HFFc6 (cell line): ENCODE measurements around the gene ZNF736. TPM values are rescaled to one million over a fixed set of nuclear protein-coding genes. Genes with fewer than 3 reads are reported as not detected.
"Not testable (repeated sequence)": the region's sequence is repeated elsewhere in the genome, so short reads cannot be mapped to it uniquely, and the experiment has no call there.

Experiments used
- DNase-seq: peaks from one replicate; pipeline ENCODE4 v3.0.0-alpha.2; 2018
- H3K27ac Mint-ChIP-seq: 2 replicates; pipeline ENCODE4 v1.8.0; 2020; ENCODE audit warnings: mild to moderate bottlenecking, mixed read lengths
- H3K27me3 Mint-ChIP-seq: 2 replicates; pipeline ENCODE4 v1.8.0; 2021; ENCODE audit warnings: mild to moderate bottlenecking, moderate library complexity, mixed read lengths; ENCODE audit not compliant: insufficient read depth
- H3K36me3 Mint-ChIP-seq: 2 replicates; pipeline ENCODE4 v1.8.0; 2021; ENCODE audit warnings: low read depth, mixed read lengths
- H3K4me1 Mint-ChIP-seq: 2 replicates; pipeline ENCODE4 v1.8.0; 2020; ENCODE audit warnings: low read depth, mixed read lengths
- H3K4me3 Mint-ChIP-seq: 2 replicates; pipeline ENCODE4 v1.8.0; 2020; ENCODE audit warnings: mild to moderate bottlenecking, moderate library complexity, mixed read lengths
- H3K9me3 Mint-ChIP-seq: 2 replicates; pipeline ENCODE4 v1.8.0; 2020; ENCODE audit warnings: mild to moderate bottlenecking, mixed read lengths
- long read RNA-seq: library from polyadenylated mRNA; unstranded; transcript quantifications from one replicate; pipeline ENCODE4 v2.0.0, GENCODE V29; 2019
- total RNA-seq, 6 experiments: library from RNA; stranded (reverse); fragmentation: NEBNext Ultra II Directional; extraction: Animal tissue kit (Norgen Biotek cat#: 25700); gene quantifications; 2 replicates in 1 of 6; 3 replicates in 5 of 6; pipeline ENCODE4 v1.2.3, GENCODE V29; 2021
- TF ChIP-seq, protein P1 (sequence below): fragments of 200-600 bp; sonication (generic); IDR thresholded peaks from 2 replicates; pipeline ENCODE4 v1.5.0; 2021; ENCODE audit warnings: antibody characterized with exemption, mild to moderate bottlenecking

ZNF736 gene
- 1 to 10 TPM; 4.6 to 7.9 (median 5.9) TPM for total RNA-seq
- long read RNA-seq, partial matches to known transcripts = 0 of 5 reads
- long read RNA-seq, other reads (novel, unspliced or antisense) = 5 of 5 reads

DNA sequence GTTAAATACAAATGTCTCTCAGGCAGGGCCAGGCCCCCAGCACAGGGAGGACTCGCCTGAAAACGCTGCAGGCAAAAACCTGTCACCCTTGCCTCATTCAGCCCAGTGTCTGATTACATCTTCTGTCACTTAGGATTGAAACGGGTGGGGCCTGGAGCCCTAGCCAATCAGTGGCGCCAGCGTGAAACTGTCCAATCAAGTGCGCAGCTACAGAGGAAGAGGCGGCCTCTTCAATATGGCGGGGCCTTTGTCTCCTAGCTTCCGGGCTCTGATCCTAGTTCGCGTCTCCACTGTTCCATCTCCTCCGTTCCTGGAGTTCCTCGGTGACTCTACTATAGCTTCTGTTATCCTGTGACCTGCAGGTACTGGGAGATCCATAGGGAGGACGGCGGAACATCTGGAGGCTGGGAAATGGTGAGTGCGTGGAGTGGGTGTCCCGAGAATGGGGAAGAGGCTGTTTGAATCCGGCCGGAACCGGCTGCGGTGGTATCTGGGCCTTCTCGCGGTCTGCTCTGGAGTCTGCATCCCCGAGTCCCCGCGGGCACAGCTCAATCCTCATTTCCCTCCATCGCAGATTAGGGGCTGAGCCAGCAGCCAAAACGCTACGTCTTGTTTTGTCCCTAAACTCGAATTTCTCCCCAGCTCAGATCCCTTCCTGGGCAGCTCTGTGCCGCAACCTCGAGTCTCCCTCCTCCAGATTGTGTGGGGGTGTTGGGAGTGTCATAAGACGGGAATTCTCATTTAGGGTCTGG, at the start of gene ZNF736:
TSS of gene ZNF736 (plus strand) at position 222 of the 752 bp plus-strand sequence. CDS start at position 412, 190 bp downstream.
- H3K27ac Mint-ChIP-seq = peak within 1 kb of the TSS; percentile 99
- H3K4me3 Mint-ChIP-seq = peak within 1 kb of the TSS; percentile 97
- TF ChIP-seq, protein P1, sequence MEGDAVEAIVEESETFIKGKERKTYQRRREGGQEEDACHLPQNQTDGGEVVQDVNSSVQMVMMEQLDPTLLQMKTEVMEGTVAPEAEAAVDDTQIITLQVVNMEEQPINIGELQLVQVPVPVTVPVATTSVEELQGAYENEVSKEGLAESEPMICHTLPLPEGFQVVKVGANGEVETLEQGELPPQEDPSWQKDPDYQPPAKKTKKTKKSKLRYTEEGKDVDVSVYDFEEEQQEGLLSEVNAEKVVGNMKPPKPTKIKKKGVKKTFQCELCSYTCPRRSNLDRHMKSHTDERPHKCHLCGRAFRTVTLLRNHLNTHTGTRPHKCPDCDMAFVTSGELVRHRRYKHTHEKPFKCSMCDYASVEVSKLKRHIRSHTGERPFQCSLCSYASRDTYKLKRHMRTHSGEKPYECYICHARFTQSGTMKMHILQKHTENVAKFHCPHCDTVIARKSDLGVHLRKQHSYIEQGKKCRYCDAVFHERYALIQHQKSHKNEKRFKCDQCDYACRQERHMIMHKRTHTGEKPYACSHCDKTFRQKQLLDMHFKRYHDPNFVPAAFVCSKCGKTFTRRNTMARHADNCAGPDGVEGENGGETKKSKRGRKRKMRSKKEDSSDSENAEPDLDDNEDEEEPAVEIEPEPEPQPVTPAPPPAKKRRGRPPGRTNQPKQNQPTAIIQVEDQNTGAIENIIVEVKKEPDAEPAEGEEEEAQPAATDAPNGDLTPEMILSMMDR = no peak
- peaks cover 7% of the 10 kb centered on the region; the same call in 1 of the 2 replicates for H3K9me3 Mint-ChIP-seq
- peak; percentile 92 for DNase-seq
- peaks cover 24% of the 10 kb centered on the region for H3K4me1 Mint-ChIP-seq
- no peaks in the 10 kb centered on the region for H3K27me3 Mint-ChIP-seq
- peaks cover 33% of the 10 kb centered on the region for H3K36me3 Mint-ChIP-seq

DNA sequence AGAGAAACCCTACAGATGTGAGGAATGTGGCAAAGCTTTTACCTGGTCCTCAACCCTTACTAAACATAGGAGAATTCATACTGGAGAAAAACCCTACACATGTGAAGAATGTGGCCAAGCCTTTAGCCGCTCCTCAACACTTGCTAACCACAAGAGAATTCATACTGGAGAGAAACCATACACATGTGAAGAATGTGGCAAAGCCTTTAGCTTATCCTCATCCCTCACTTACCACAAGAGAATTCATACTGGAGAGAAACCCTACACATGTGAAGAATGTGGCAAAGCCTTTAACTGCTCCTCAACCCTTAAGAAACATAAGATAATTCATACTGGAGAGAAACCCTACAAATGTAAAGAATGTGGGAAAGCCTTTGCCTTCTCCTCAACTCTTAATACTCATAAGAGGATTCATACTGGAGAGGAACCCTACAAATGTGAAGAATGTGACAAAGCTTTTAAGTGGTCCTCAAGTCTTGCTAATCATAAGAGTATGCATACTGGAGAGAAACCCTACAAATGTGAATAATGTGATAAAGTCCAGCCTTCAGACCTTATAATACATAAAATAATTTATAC, 47.3 kb upstream of the ZNF736 start:
- Mint-ChIP-seq H3K4me1 (no peaks in the 10 kb centered on the region), H3K27ac (no peak overlapping the region), H3K36me3 (peaks cover 9% of the 10 kb centered on the region; the same call in 1 of the 2 replicates), H3K9me3 (peaks cover 64% of the 10 kb centered on the region), H3K4me3 (no peak overlapping the region), H3K27me3 (no peaks in the 10 kb centered on the region)
- TF ChIP-seq, protein P1 = no peak
- DNase-seq = no peak

DNA sequence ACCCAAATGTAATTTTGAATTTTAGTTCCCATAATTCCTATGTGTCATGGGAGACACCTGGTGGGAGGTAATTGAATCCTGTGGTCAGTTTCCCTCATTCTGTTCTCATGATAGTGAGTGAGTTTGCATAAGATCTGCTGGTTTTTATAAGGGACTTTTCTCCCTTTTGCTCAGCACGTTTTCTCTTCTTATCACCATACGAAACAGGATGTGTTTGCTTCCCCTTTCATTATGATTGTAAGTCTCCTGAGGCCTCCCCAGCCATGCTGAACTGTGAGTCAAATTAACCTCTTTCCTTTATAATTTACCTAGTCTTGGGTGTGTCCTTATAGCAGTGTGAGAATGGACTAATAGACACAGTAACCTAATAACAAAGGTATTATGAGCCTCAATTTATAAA, 36.1 kb upstream of the ZNF736 start:
- TF ChIP-seq, protein P1 = no peak
- Mint-ChIP-seq H3K9me3 (peaks cover 37% of the 10 kb centered on the region), H3K36me3 (0 out of 2 replicates have a peak, but pooled peaks cover 6% of the 10 kb centered on the region), H3K4me1 (no peaks in the 10 kb centered on the region), H3K4me3 (no peak overlapping the region), H3K27ac (no peak overlapping the region), H3K27me3 (no peaks in the 10 kb centered on the region)
- DNase-seq = no peak

DNA sequence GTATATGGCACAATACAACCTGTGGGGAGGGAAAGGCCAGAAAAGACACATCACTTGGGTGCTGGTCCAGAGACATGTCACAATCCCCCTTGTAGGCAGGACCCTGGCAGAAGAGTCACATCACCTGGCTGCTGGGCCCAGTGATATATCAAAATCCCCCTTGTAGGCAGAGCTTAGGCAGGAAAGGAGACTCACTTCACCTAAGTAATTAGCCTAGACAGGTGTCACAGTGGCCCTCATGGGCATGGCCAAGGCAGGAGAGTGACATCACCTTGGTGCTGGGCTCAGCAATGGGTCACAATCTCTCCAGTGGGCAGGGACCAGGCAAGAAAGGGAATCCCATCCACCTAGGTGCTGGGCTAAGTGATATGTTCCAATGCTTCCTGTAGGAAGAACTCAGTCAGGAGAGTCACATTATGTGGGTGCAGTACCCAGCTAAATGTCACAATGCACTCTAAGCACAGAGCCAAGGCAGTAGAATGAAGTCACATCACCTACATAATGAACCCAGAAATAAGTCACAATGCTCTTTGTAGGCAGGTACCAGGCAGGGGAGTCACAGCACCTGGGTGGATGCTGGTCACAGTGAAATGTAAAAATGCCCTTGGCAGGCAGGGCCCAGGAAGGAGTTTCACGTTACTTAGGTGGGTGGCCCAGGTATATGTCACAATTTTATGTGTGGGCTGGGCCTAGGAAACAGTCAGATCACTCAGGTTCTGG, 18.9 kb upstream of the ZNF736 start:
- Mint-ChIP-seq H3K36me3 (no peaks in the 10 kb centered on the region), H3K4me1 (no peaks in the 10 kb centered on the region), H3K27ac (no peak overlapping the region), H3K27me3 (no peaks in the 10 kb centered on the region), H3K4me3 (no peak overlapping the region), H3K9me3 (peaks cover 26% of the 10 kb centered on the region)
- DNase-seq = no peak
- TF ChIP-seq, protein P1 = no peak

DNA sequence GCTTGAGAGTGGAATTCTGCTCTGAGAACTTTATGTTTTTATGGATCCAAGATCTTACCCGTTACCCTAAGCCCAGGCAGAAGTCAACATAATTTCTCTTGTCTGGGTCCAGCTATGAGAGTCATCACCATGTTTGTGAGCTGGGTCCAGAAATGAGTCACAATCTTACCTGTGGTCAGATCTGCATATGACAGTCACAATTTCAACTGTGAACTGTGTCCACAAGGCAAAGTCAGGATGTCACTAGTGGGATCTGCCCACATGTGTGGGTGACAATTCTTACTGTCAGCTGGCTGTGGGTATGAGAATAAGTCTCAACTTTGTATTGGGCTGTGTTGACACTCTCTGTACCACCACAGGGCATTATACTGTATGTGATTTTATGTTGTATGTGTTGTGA, 16.3 kb upstream of the ZNF736 start:
- H3K4me1 Mint-ChIP-seq, H3K27ac Mint-ChIP-seq, H3K27me3 Mint-ChIP-seq, H3K4me3 Mint-ChIP-seq, DNase-seq, H3K36me3 Mint-ChIP-seq: not testable (repeated sequence)
- peaks cover 23% of the 10 kb centered on the region for H3K9me3 Mint-ChIP-seq
